Skeletal muscle tissue (tissue), 4 donors: ENCODE results near the gene HOXA2. TPM values are rescaled to one million over a fixed set of nuclear protein-coding genes. Genes with fewer than 3 reads are reported as not detected.

Experiments
- H3K27ac ChIP-seq: one replicate; pipeline ENCODE4 v1.7.0; 2013; ENCODE audit warnings: mild to moderate bottlenecking, low read depth, low read length, inconsistent platforms
- H3K27me3 ChIP-seq, 3 donors: one replicate each; pipeline ENCODE4 v1.7.0; 2013; ENCODE audit warnings: low read length in 3 of 3; ENCODE audit not compliant: control insufficient read depth in 3 of 3, insufficient read depth in 3 of 3
- H3K36me3 ChIP-seq, 3 donors: one replicate each; pipeline ENCODE4 v1.7.0; 2013; ENCODE audit warnings: low read length in 3 of 3; ENCODE audit not compliant: control insufficient read depth in 3 of 3, insufficient read depth in 3 of 3
- H3K4me1 ChIP-seq, 3 donors: one replicate each; pipeline ENCODE4 v1.7.0; 2013; ENCODE audit warnings: low read length in 3 of 3, mild to moderate bottlenecking in 3 of 3; ENCODE audit not compliant: control insufficient read depth in 3 of 3, insufficient read depth in 3 of 3
- H3K4me3 ChIP-seq, 3 donors: one replicate each; pipeline ENCODE4 v1.7.0; 2013; ENCODE audit warnings: low read length in 3 of 3
- H3K9ac ChIP-seq, 3 donors: one replicate each; pipeline ENCODE4 v1.7.0; 2013; ENCODE audit warnings: low read length in 3 of 3, mild to moderate bottlenecking in 3 of 3, moderate library complexity in 2 of 3, low read depth in 1 of 3
- H3K9me3 ChIP-seq, 3 donors: one replicate each; pipeline ENCODE4 v1.7.0; 2013; ENCODE audit warnings: low read length in 3 of 3; ENCODE audit not compliant: control insufficient read depth in 3 of 3
- total RNA-seq: library from RNA; depleted of rRNA; stranded (reverse); fragments of >200 nt; gene quantifications from one replicate; pipeline ENCODE4 v1.2.3, GENCODE V29; 2014
- donor health status: Osteomylitis.

Gene HOXA2
- total RNA-seq, 1 donor from 2014 or later = under 0.01 TPM

- H3K27ac ChIP-seq = no peak overlapping the region
- no peaks in the 10 kb centered on the region for H3K9me3 ChIP-seq
- H3K9ac ChIP-seq = no peak overlapping the region
- no peak overlapping the region for H3K4me3 ChIP-seq
- H3K27me3 ChIP-seq = no peaks in the 10 kb centered on the region
- H3K36me3 ChIP-seq = peaks cover 0 to 4% (median 0%) of the 10 kb centered on the region in 3 donors
- peaks cover 39 to 64% (median 62%) of the 10 kb centered on the region in 3 donors for H3K4me1 ChIP-seq
Observed at GRCh38 chr7:27132978-27133377, 30.5 kb upstream of the HOXA2 start.

- Histone ChIP-seq H3K36me3 (peaks cover 0 to 4% (median 0%) of the 10 kb centered on the region in 3 donors), H3K4me3 (no peak overlapping the region), H3K27ac (no peak overlapping the region), H3K27me3 (no peaks in the 10 kb centered on the region), H3K9ac (no peak overlapping the region), H3K9me3 (no peaks in the 10 kb centered on the region), H3K4me1 (peaks cover 45 to 70% (median 69%) of the 10 kb centered on the region in 3 donors)
Observed at GRCh38 chr7:27132214-27132613, 29.7 kb upstream of the HOXA2 start.

- no peaks in the 10 kb centered on the region for H3K9me3 ChIP-seq
- H3K27me3 ChIP-seq = no peaks in the 10 kb centered on the region
- peaks cover 0 to 4% (median 0%) of the 10 kb centered on the region in 3 donors for H3K36me3 ChIP-seq
- peaks cover 43 to 69% (median 69%) of the 10 kb centered on the region in 3 donors for H3K4me1 ChIP-seq
- H3K4me3 ChIP-seq = peak overlapping the region; percentile 84 to 91 (median 87)
- peak overlapping the region; percentile 64 for H3K27ac ChIP-seq
- peak overlapping the region; percentile 81 to 84 (median 82) for H3K9ac ChIP-seq
Observed at GRCh38 chr7:27131390-27131819, 28.9 kb upstream of the HOXA2 start.

- peaks cover 0 to 4% (median 0%) of the 10 kb centered on the region in 3 donors for H3K36me3 ChIP-seq
- peak within 1 kb of the TSS; percentile 74 for H3K27ac ChIP-seq
- H3K4me3 ChIP-seq = peak within 1 kb of the TSS; percentile 84 to 91 (median 87)
- H3K9ac ChIP-seq = peak within 1 kb of the TSS; percentile 83 to 90 (median 84)
- no peaks in the 10 kb centered on the region for H3K27me3 ChIP-seq
- H3K9me3 ChIP-seq = no peaks in the 10 kb centered on the region
- H3K4me1 ChIP-seq = peaks cover 45 to 69% (median 68%) of the 10 kb centered on the region in 3 donors
Observed at GRCh38 chr7:27130540-27131389, 28.3 kb upstream of the HOXA2 start, which contains the start of gene HOXA4. Gene HOXA4, minus strand, starts transcription at chr7:27130757. Its CDS starts 24 bp downstream, at chr7:27130733.

- Histone ChIP-seq H3K36me3 (peaks cover 0 to 4% (median 2%) of the 10 kb centered on the region in 3 donors), H3K27ac (peak overlapping the region; percentile 74), H3K4me1 (peaks cover 51 to 69% (median 68%) of the 10 kb centered on the region in 3 donors), H3K27me3 (no peaks in the 10 kb centered on the region), H3K9ac (peak overlapping the region; percentile 75 to 90 (median 83)), H3K9me3 (no peaks in the 10 kb centered on the region), H3K4me3 (peak overlapping the region; percentile 76 to 91 (median 87))
Observed at GRCh38 chr7:27129729-27130539, 27.5 kb upstream of the HOXA2 start.

GRCh38 chr7:27128776-27129728 is 26.6 kb upstream of the HOXA2 start:
- peaks cover 43 to 61% (median 60%) of the 10 kb centered on the region in 3 donors for H3K4me1 ChIP-seq
- H3K9ac ChIP-seq = peak overlapping the region; percentile 75 to 90 (median 83)
- no peaks in the 10 kb centered on the region for H3K27me3 ChIP-seq

GRCh38 chr7:27128034-27128433 is 25.6 kb upstream of the HOXA2 start:
- H3K27me3 ChIP-seq = no peaks in the 10 kb centered on the region
- H3K4me1 ChIP-seq = peaks cover 39 to 51% (median 50%) of the 10 kb centered on the region in 3 donors

More at GRCh38 chr7:27128776-27129728, 26.6 kb upstream of the HOXA2 start:
- Histone ChIP-seq H3K9me3 (no peaks in the 10 kb centered on the region), H3K36me3 (peaks cover 0 to 4% (median 3%) of the 10 kb centered on the region in 3 donors), H3K4me3 (peak overlapping the region; percentile 69 to 91 (median 87)), H3K27ac (peak overlapping the region; percentile 74)

GRCh38 chr7:27126596-27127327 is 24.3 kb upstream of the HOXA2 start:
- Histone ChIP-seq H3K36me3 (peaks cover 0 to 6% (median 5%) of the 10 kb centered on the region in 3 donors), H3K27ac (no peak overlapping the region), H3K4me3 (no peak overlapping the region), H3K27me3 (no peaks in the 10 kb centered on the region), H3K9ac (no peak overlapping the region), H3K9me3 (no peaks in the 10 kb centered on the region), H3K4me1 (peaks cover 39 to 50% (median 49%) of the 10 kb centered on the region in 3 donors)

More at GRCh38 chr7:27128034-27128433, 25.6 kb upstream of the HOXA2 start:
- H3K36me3 ChIP-seq = peaks cover 0 to 4% (median 3%) of the 10 kb centered on the region in 3 donors
- H3K27ac ChIP-seq = peak overlapping the region; percentile 3
- peak overlapping the region in 1 of 3 donors; percentile 6 for H3K4me3 ChIP-seq
- no peaks in the 10 kb centered on the region for H3K9me3 ChIP-seq
- no peak overlapping the region for H3K9ac ChIP-seq
